GM12878 (cell line): ENCODE measurements around the gene SLC38A4. TPM values are rescaled to one million over a fixed set of nuclear protein-coding genes. Genes with fewer than 3 reads are reported as not detected.

Source experiments
- ATAC-seq: fragments of 200-7000 bp; cut with Tn5 transposase; 3 replicates; pipeline ENCODE4 v1.9.1; 2020; ENCODE audit warnings: mild to moderate bottlenecking, moderate library complexity
- BruUV-seq: library from RNA; stranded (reverse); fragments of 400-500 nt; replicated peaks from 2 replicates; lab custom pipeline; 2021; lab: Mats Ljungman, UMichigan
- CTCF ChIA-PET: fragments of 300-600 bp; sonication (Branson Sonifier 250); formaldehyde crosslinking; extraction: SDS; loops from one replicate; lab custom pipeline; 2021; ENCODE audit warnings: inconsistent platforms; lab: Yijun Ruan, JAX
- POLR2A ChIA-PET: fragments of 350-600 bp; formaldehyde crosslinking; extraction: SDS; loops from one replicate; lab custom pipeline; 2021; ENCODE audit warnings: inconsistent platforms; lab: Charles Lee
- RAD21 ChIA-PET: fragments of 300-600 bp; sonication (Branson Sonifier 250); formaldehyde crosslinking; loops from one replicate; lab custom pipeline; 2023; ENCODE audit warnings: antibody characterized with exemption; ENCODE audit not compliant: unreplicated experiment; lab: Charles Lee
- SMC1A ChIA-PET: fragments of 300-600 bp; sonication (Branson Sonifier 250); formaldehyde crosslinking; loops from one replicate; lab custom pipeline; 2023; ENCODE audit not compliant: unreplicated experiment, uncharacterized antibody; lab: Charles Lee
- DNase-seq: peaks from one replicate; pipeline ENCODE4 v3.0.0-alpha.2; 2011; ENCODE audit warnings: low read depth, low spot score
- FAIRE-seq: peaks from 3 replicates; lab custom pipeline; 2011; peaks lifted over from hg19 to GRCh38; lab: Jason Lieb, UNC
- H2AFZ ChIP-seq: 2 replicates; pipeline ENCODE4 v1.6.0; 2011; ENCODE audit warnings: low read depth, low read length, control low read depth; ENCODE audit not compliant: control insufficient read depth
- H3K27ac ChIP-seq: 2 replicates; pipeline ENCODE4 v1.5.1; 2011; ENCODE audit warnings: control low read depth; ENCODE audit not compliant: control insufficient read depth, insufficient read depth
- H3K27me3 ChIP-seq, 2 experiments: replicated peaks in 1 of 2; 2 replicates each; pipeline versions ENCODE4 v1.6.0 to v1.6.1; 2011; ENCODE audit warnings: low read length in 1 of 2; ENCODE audit not compliant: control insufficient read depth in 2 of 2, insufficient read depth in 2 of 2
- H3K36me3 ChIP-seq, 2 experiments: 2 replicates each; pipeline ENCODE4 v1.5.1; 2011; ENCODE audit warnings: low read length in 1 of 2; ENCODE audit not compliant: control insufficient read depth in 2 of 2, insufficient read depth in 2 of 2
- H3K4me1 ChIP-seq: 2 replicates; pipeline ENCODE4 v1.6.1; 2011; ENCODE audit warnings: mild to moderate bottlenecking, low read length, moderate library complexity, mixed read lengths; ENCODE audit not compliant: control insufficient read depth, insufficient read depth
- H3K4me2 ChIP-seq: 2 replicates; pipeline ENCODE4 v1.6.0; 2011; ENCODE audit warnings: control low read depth; ENCODE audit not compliant: control insufficient read depth, insufficient read depth
- H3K4me3 ChIP-seq: fragments of 200-600 bp; sonication (generic); 2 replicates; pipeline ENCODE4 v1.5.1; 2016
- H3K79me2 ChIP-seq: 2 replicates; pipeline ENCODE4 v1.6.0; 2011; ENCODE audit warnings: low read length; ENCODE audit not compliant: control insufficient read depth, insufficient read depth
- H3K9ac ChIP-seq: 2 replicates; pipeline ENCODE4 v1.8.0; 2011; ENCODE audit warnings: low read length, control low read depth, mixed read lengths; ENCODE audit not compliant: control insufficient read depth, insufficient read depth
- H3K9me3 ChIP-seq: replicated peaks from 3 replicates; pipeline ENCODE4 v1.5.1; 2011; ENCODE audit warnings: mild to moderate bottlenecking, low read length; ENCODE audit not compliant: control insufficient read depth, insufficient read depth
- H4K20me1 ChIP-seq: 2 replicates; pipeline ENCODE4 v1.6.0; 2011; ENCODE audit not compliant: control insufficient read depth, insufficient read depth
- FOS ChIP-seq: IDR thresholded peaks from 3 replicates; pipeline ENCODE4 v1.6.1; 2011; ENCODE audit warnings: borderline replicate concordance; ENCODE audit not compliant: insufficient read length; ENCODE audit errors: extremely low read depth
- KLF5 ChIP-seq: fragments of 450-650 bp; IDR thresholded peaks from 2 replicates; pipeline ENCODE4 v1.6.1; 2014; ENCODE audit warnings: mild to moderate bottlenecking; ENCODE audit not compliant: partially characterized antibody
- MAX ChIP-seq: IDR thresholded peaks from 2 replicates; pipeline ENCODE4 v1.6.1; 2012; ENCODE audit warnings: low read depth, low read length, improper control_type of control experiment
- NKRF ChIP-seq: fragments of 450-650 bp; conservative IDR thresholded peaks from 2 replicates; pipeline ENCODE4 v1.6.1; 2017; ENCODE audit warnings: mild to moderate bottlenecking, moderate library complexity
- NR2C1 ChIP-seq: fragments of 450-650 bp; IDR thresholded peaks from 2 replicates; pipeline ENCODE4 v1.6.1; 2017; ENCODE audit warnings: antibody characterized with exemption, mild to moderate bottlenecking, moderate library complexity
- POLR2A ChIP-seq: IDR thresholded peaks from 2 replicates; pipeline ENCODE4 v1.6.1; 2011; ENCODE audit warnings: low read depth, mild to moderate bottlenecking, low read length
- RB1 ChIP-seq: fragments of 450-650 bp; formaldehyde crosslinking; IDR thresholded peaks from 2 replicates; pipeline ENCODE4 v1.6.1; 2017; ENCODE audit warnings: mild to moderate bottlenecking, borderline replicate concordance
- REST ChIP-seq: IDR thresholded peaks from 2 replicates; pipeline ENCODE4 v1.6.1; 2012; ENCODE audit warnings: mild to moderate bottlenecking, low read depth, low read length
- STAT1 ChIP-seq: fragments of 450-650 bp; conservative IDR thresholded peaks from 2 replicates; pipeline ENCODE4 v1.6.1; 2014; ENCODE audit warnings: antibody characterized with exemption, mild to moderate bottlenecking
- SUZ12 ChIP-seq: fragments of 200-600 bp; sonication (generic); IDR thresholded peaks from one replicate; pipeline ENCODE4 v1.6.1; 2018; ENCODE audit warnings: antibody characterized with exemption, mild to moderate bottlenecking; ENCODE audit not compliant: unreplicated experiment
- ZNF622 ChIP-seq: fragments of 450-650 bp; IDR thresholded peaks from 2 replicates; pipeline ENCODE4 v1.6.1; 2017; ENCODE audit warnings: mild to moderate bottlenecking, inconsistent platforms
- WGBS: methylation state at CpG from one replicate; pipeline ENCODE4 v1.1.6; 2016; ENCODE audit warnings: low lambda C conversion rate; ENCODE audit not compliant: insufficient replicate concordance, insufficient coverage; ENCODE audit errors: missing lambda C conversion rate; 5-methylcytosine and 5-hydroxymethylcytosine counted together
- in situ Hi-C: fragments of 300-500 bp; cut with MboI; formaldehyde crosslinking; loops from 9 replicates; pipeline ENCODE4 v1.14.3; 2018; ENCODE audit warnings: mixed read lengths
- intact Hi-C: fragments of 100-400 bp; cut with micrococcal nuclease; formaldehyde crosslinking; loops from one replicate; pipeline ENCODE4 v1.14.2; 2022; ENCODE audit not compliant: unreplicated experiment
- polyA plus RNA-seq, 11 experiments: library from polyadenylated mRNA; depleted of rRNA in 4 of 11; unstranded in 6 of 11; stranded (reverse) in 5 of 11; fragments of >200 nt; fragmentation: Nextera tagmentation in 4 of 11; fragmentation: Illumina TruSeq in 1 of 11; extraction: Ambion mirVana in 4 of 11; extraction: Trizol in 1 of 11; gene quantifications; 1 replicate in 1 of 11; 2 replicates in 10 of 11; pipeline versions ENCODE4 v1.2.1 to v1.2.3, GENCODE V29; 2011 to 2016; ENCODE audit warnings: inconsistent platforms in 2 of 11, missing spikeins in 2 of 11, low read depth in 1 of 11
- total RNA-seq, 4 experiments: library from RNA; depleted of rRNA in 3 of 4; stranded (reverse); fragments of >200 nt in 3 of 4; fragmentation: Illumina TruSeq in 1 of 4; extraction: Trizol in 1 of 4; gene quantifications; 2 replicates each; pipeline versions ENCODE4 v1.2.1 to v1.2.3, GENCODE V29; 2013 to 2021

The SLC38A4 gene
- total and polyA plus RNA-seq, 10 of the 15 experiments (the other 5 are each of a cell fraction or from before 2014, with no cell fraction given) = 0.04 to 0.52 (median 0.13) TPM; not detected in 2

- TF ChIP-seq POLR2A (no peak), NKRF (no peak), SUZ12 (no peak), RB1 (no peak), NR2C1 (no peak), MAX (no peak), KLF5 (no peak), STAT1 (no peak), FOS (no peak), REST (no peak), ZNF622 (no peak)
- in situ Hi-C loops (no loop called here), intact Hi-C loops (no loop called here)
- 28% methylated on average over 3 of the region's 3 CpGs for WGBS
- FAIRE-seq = no peak
- Histone ChIP-seq H4K20me1 (no peaks in the 10 kb centered on the region), H2AFZ (no peak overlapping the region), H3K4me3 (no peak overlapping the region), H3K27me3 (no peaks in the 10 kb centered on the region; a peak in 1 of 4 replicates), H3K4me1 (no peaks in the 10 kb centered on the region), H3K9ac (no peak overlapping the region), H3K27ac (no peak overlapping the region), H3K4me2 (no peak overlapping the region), H3K36me3 (no peaks in the 10 kb centered on the region), H3K9me3 (no peaks in the 10 kb centered on the region), H3K79me2 (no peaks in the 10 kb centered on the region)
- BruUV-seq = no TSS peak
- DNase-seq = no peak
- ChIA-PET SMC1A (interaction anchor here (1.8 kb wide), 1 partner anchor 14 kb away, joined by 4 read pairs; no protein-coding TSS in a partner anchor), POLR2A (no interaction called here), RAD21 (no interaction called here), CTCF (interaction anchor here (0.9 kb wide), 1 partner anchor 9 kb away, joined by 4 read pairs; no protein-coding TSS in a partner anchor)
- ATAC-seq = no peak
Observed at GRCh38 chr12:46804054-46804453, 21.7 kb downstream of the SLC38A4 start.
